A549 treated with DMSO at 1 μM for 4 hours (cell line): ENCODE results near the gene ADAMTS9. TPM values are rescaled to one million over a fixed set of nuclear protein-coding genes. Genes with fewer than 3 reads are reported as not detected.

Experiments used
- total RNA-seq: library from RNA; stranded (reverse); fragments of 200-300 nt; extraction: Qiagen RNA extraction; gene quantifications from 5 replicates; pipeline ENCODE4 v1.2.3, GENCODE V29; 2022; ENCODE audit warnings: low read depth

ADAMTS9 gene
- total RNA-seq = 0.54 to 0.78 TPM (median 0.59 TPM) in 5 replicates

GRCh38 chr3:64687781-64688604 lies at the start of gene ADAMTS9:
TSS of gene ADAMTS9 (minus strand) at chr3:64688000. CDS start at chr3:64687657, 343 bp downstream.

